ENCODE data around the gene CD151.

Gene CD151

GRCh38 chr11:866481-866880, 33.7 kb downstream of the CD151 start:
- TF ChIP-seq CTCF (IDR thresholded peaks at IDR 0.05; ENCODE audit: low read length, missing control alignments) = no peak
- no peak for DNase-seq (ENCODE audit: low read depth)
- no peak overlapping the region for H3K4me3 ChIP-seq (replicated peaks; ENCODE audit: low read depth, low read length)

GRCh38 chr11:867856-868358, 35.2 kb downstream of the CD151 start:
- DNase-seq (ENCODE audit: low read depth) = no peak
- no peak overlapping the region for H3K4me3 ChIP-seq (replicated peaks; ENCODE audit: low read depth, low read length)
- TF ChIP-seq CTCF (IDR thresholded peaks at IDR 0.05; ENCODE audit: low read length, missing control alignments) = no peak

GRCh38 chr11:868394-868793, 35.6 kb downstream of the CD151 start:
- no peak for TF ChIP-seq CTCF (IDR thresholded peaks at IDR 0.05; ENCODE audit: low read length, missing control alignments)
- DNase-seq (ENCODE audit: low read depth) = no peak
- H3K4me3 ChIP-seq (replicated peaks; ENCODE audit: low read depth, low read length) = no peak overlapping the region

GRCh38 chr11:868802-869201, 36.0 kb downstream of the CD151 start:
- TF ChIP-seq CTCF (IDR thresholded peaks at IDR 0.05; ENCODE audit: low read length, missing control alignments) = no peak
- H3K4me3 ChIP-seq (replicated peaks; ENCODE audit: low read depth, low read length) = no peak overlapping the region
- DNase-seq (ENCODE audit: low read depth) = no peak

GRCh38 chr11:869399-870126, 36.8 kb downstream of the CD151 start:
- DNase-seq (ENCODE audit: low read depth) = no peak
- no peak for TF ChIP-seq CTCF (IDR thresholded peaks at IDR 0.05; ENCODE audit: low read length, missing control alignments)
- no peak overlapping the region for H3K4me3 ChIP-seq (replicated peaks; ENCODE audit: low read depth, low read length)

- no peak overlapping the region for H3K4me3 ChIP-seq (replicated peaks; ENCODE audit: low read depth, low read length)
- no peak for DNase-seq (ENCODE audit: low read depth)
- peak; percentile 12 for TF ChIP-seq CTCF (IDR thresholded peaks at IDR 0.05; ENCODE audit: low read length, missing control alignments)
Measured at GRCh38 chr11:870127-870413, 37.3 kb downstream of the CD151 start.

- no peak for TF ChIP-seq CTCF (IDR thresholded peaks at IDR 0.05; ENCODE audit: low read length, missing control alignments)
- H3K4me3 ChIP-seq (replicated peaks; ENCODE audit: low read depth, low read length) = no peak overlapping the region
- DNase-seq (ENCODE audit: low read depth) = no peak
Measured at GRCh38 chr11:870418-870817, 37.7 kb downstream of the CD151 start.
